Measurements from ENCODE around the gene ZBTB20.

DNA sequence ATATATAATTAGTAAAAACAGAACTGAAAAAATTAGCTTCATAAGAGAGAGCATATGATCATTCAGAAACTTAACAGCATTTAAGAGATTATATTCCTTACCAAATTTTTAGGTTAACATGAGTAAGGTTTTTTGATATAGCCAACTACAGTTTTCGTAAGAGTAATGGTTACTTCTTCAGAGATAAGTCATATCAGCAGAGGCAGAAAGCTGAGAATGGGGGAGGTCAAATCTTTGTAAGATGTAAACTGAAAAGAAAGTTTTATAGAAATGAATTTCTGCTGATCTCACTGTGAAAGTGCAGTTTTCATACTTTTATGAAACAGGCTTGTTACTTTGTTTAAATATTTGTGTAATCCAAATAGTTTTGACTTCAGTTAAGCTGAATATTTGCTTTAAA is 193.3 kb downstream of the ZBTB20 start:
- TF ChIP-seq, protein P1, sequence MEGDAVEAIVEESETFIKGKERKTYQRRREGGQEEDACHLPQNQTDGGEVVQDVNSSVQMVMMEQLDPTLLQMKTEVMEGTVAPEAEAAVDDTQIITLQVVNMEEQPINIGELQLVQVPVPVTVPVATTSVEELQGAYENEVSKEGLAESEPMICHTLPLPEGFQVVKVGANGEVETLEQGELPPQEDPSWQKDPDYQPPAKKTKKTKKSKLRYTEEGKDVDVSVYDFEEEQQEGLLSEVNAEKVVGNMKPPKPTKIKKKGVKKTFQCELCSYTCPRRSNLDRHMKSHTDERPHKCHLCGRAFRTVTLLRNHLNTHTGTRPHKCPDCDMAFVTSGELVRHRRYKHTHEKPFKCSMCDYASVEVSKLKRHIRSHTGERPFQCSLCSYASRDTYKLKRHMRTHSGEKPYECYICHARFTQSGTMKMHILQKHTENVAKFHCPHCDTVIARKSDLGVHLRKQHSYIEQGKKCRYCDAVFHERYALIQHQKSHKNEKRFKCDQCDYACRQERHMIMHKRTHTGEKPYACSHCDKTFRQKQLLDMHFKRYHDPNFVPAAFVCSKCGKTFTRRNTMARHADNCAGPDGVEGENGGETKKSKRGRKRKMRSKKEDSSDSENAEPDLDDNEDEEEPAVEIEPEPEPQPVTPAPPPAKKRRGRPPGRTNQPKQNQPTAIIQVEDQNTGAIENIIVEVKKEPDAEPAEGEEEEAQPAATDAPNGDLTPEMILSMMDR (IDR thresholded peaks at IDR 0.05; ENCODE audit: low read depth, low read length, missing input control) = no peak
- no peak for TF ChIP-seq REST (IDR thresholded peaks at IDR 0.05)
- no peak for TF ChIP-seq GABPA (IDR thresholded peaks at IDR 0.05 in 1 of 2, conservative IDR thresholded peaks at IDR 0.05 in 1 of 2)
- no peak for TF ChIP-seq SP1 (IDR thresholded peaks at IDR 0.05)
- no peak for TF ChIP-seq FOXA1 (IDR thresholded peaks at IDR 0.05)
- no peak for TF ChIP-seq EGR1 (IDR thresholded peaks at IDR 0.05; ENCODE audit: low read depth in 2 of 2)
- TF ChIP-seq JUND (IDR thresholded peaks at IDR 0.05) = no peak
- TF ChIP-seq TAF1 (conservative IDR thresholded peaks at IDR 0.05) = no peak
- TF ChIP-seq ATF3 (IDR thresholded peaks at IDR 0.05) = no peak
- TF ChIP-seq FOXA2 (IDR thresholded peaks at IDR 0.05) = no peak
- no peak for TF ChIP-seq MAX (IDR thresholded peaks at IDR 0.05)
- no peak for TF ChIP-seq YY1 (IDR thresholded peaks at IDR 0.05)
- no peak for TF ChIP-seq RAD21 (IDR thresholded peaks at IDR 0.05)

Data from liver (tissue), 3 donors.